GM19395 (cell line): ENCODE results near the gene GPR160.
A peak's percentile ranks its signal among the peaks of the same experiment; 100 is the strongest.

Experiments used
- ATAC-seq: cut with Tn5 transposase; IDR thresholded peaks from one replicate; pipeline ENCODE4 v1.9.1; 2021; ENCODE audit warnings: mild to moderate bottlenecking, moderate library complexity; ENCODE audit not compliant: unreplicated experiment

The GPR160 gene

DNA sequence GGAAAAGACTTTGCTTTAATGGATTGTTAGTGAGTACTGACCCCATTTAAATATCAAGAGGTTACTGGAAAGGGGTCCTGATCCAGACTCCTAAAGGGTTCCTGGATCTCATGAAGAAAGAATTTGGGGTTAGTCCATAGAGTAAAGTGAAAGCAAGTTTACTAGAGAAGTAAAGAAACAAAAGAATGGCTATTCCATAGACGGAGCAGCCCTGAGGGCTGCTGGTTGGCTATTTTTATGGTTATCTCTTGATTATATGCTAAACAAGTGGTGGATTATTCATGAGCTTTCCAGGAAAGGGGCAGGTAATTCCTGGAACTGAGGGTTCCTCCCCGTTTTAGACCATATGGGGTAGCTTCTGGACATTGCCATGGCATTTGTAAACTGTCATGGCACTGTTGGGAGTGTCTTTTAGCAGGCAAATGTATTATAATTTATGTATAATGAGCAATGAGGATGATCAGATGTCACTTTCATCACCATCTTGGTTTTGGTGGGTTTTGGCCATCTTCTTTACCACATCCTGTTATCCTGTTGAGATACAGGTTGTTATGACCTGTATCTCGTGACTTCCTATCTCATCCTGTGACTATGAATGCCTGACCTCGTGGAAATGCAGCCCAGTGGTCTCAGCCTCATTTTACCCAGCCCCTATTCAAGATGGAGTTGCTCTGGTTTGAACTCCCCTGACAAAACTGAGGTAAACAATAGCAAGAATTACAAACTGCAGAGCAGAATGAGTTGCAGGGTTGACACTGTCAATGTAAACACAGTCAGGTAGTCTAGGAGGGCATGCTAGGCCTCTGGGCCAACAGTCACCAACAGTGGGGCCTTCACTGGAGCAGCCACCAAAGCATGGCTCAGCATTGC is 10.3 kb upstream of the GPR160 start:
- ATAC-seq, result no peak

DNA sequence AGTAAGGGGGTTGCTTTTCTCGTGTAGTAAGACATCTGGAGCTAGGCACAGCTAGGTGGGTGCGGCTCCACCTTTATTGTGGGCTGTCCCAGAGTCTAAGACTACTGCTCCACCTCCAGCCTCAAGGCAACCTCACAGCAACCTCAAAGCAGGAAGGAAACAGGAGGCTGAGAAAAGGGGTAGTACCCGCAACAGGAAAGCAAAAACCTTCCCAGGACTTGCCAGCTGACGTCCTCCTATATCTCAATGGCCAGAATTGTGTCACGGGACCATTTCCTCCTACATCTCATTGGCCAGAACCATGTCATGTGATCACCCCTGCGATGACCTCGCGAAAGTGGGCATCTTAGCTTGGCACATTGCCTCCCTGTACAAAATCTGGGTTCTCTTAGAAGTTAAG is 4.3 kb upstream of the GPR160 start:
- no peak for ATAC-seq

GRCh38 chr3:170038434-170039110 is 777 bp downstream of the GPR160 start:
- ATAC-seq, result peak; percentile 18

DNA sequence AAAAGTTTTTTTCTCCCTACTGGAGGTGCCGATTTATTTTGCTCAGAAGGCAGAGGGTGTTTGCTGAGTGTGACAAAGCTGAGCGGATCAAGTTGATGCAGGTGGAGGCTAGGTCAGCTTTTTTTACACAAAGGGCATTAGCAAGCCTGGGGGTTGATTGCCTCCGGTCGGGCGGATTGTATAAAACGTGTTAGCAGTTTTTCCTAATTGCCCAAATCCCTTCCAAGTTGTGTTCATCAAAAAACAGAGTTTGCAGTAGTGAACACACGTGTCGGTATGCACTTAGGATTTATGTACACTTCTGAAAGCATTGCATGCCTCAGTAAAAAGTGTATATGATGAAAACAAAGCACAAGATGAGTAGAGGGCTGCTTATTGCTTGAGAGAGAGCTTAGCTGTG is 2.6 kb downstream of the GPR160 start:
- no peak for ATAC-seq

DNA sequence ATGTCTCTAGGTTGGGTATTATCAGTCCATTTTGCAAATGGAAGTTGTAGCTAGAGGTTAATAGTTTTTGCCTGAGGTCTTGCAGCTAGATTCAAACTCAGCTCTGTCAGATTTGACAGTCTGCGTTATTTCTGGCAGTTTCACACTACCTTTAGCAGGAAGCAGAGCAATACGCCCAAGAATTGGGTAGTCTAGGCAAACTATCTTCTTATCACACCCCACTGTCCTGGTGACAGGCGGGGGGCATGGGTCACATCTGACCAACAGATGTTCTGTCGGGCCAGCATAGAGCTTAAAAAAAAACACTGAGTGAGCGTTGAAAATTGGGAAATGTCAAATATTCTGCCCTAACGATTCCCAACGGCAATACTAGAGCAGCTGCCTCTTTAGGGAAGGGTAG is 5.7 kb downstream of the GPR160 start:
- no peak for ATAC-seq

GRCh38 chr3:170044271-170044670 is 6.5 kb downstream of the GPR160 start:
- ATAC-seq, result no peak

GRCh38 chr3:170044795-170045244 is 7.0 kb downstream of the GPR160 start:
- ATAC-seq, result peak; percentile 78

GRCh38 chr3:170046269-170047132 is 8.7 kb downstream of the GPR160 start:
- ATAC-seq, result no peak

DNA sequence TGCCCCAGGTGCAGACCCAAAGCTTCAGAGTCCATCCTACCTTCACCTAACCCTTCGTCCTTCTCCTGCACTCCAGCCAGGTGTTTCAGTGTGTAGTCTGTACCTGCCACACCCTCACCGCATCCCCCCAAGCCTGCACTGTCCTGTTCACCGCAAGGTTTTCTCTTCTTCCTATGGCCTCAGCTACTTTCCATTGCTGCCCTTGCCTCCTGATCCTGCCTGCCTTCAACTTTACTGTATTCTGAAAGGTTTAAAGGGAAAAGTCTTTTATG is 9.3 kb downstream of the GPR160 start:
- no peak for ATAC-seq

GRCh38 chr3:170049146-170050000 is 11.6 kb downstream of the GPR160 start:
- no peak for ATAC-seq

DNA sequence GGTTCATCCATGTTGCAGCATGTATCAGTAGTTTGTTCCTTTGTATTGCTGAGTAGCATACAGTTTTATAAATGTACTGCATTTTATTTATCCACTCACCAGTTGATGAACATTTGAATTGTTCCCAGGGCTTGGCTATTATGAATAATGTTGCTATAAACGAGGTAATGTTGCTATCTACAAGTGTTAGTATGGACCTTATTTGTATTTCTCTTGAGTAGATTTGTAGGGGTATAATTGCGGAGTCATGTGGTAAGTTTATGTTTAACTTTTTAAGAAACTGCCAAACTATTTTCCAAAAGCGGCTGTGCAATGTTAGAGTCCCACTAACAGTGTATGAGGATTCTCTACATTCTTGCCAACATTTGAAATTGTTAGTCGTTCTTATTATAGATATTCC is 13.0 kb downstream of the GPR160 start:
- ATAC-seq, result no peak

DNA sequence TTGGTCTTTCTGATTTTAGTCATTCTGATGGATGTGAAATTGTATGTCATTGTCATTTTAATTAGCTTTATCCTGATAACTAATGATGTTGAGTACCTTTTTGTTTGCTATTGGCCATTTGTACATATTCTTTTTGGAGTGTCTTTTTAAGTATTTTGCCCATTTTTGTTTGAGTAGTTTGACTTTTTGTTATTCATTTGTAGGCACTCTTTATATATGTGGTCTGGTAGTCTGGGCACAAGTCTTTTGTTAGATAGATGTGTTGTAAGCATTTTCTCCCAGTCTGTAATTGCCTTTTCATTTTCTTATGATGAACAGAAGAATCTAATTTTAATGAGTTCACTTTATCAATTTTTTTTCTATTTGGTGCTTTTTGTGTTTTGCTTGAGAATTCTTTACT is 14.6 kb downstream of the GPR160 start:
- no peak for ATAC-seq

- ATAC-seq, result no peak
These were observed 16.4 kb downstream of the GPR160 start for GRCh38 chr3:170054204-170054603.

DNA sequence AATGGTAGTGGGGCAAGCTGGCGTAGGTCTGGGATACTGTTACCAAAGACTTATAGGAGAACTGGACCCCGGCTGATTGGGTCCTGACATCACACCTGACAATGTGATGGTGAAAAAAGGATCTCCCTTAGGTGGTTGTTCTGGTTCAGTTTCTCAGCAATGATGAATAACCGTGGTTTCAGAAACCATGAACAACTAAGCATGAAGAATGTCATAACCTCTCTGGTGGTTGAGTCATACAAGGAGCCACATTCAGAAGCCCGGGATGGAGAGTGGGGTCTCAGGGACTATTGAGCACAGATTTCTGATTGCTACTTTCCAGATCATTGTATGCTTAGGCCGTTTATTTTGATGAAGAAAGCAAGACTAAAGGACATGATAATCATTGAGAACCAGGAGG is 17.4 kb downstream of the GPR160 start:
- ATAC-seq, result peak; percentile 78

- ATAC-seq, result peak; percentile 90
These were observed 19.1 kb downstream of the GPR160 start for GRCh38 chr3:170056710-170057454.

DNA sequence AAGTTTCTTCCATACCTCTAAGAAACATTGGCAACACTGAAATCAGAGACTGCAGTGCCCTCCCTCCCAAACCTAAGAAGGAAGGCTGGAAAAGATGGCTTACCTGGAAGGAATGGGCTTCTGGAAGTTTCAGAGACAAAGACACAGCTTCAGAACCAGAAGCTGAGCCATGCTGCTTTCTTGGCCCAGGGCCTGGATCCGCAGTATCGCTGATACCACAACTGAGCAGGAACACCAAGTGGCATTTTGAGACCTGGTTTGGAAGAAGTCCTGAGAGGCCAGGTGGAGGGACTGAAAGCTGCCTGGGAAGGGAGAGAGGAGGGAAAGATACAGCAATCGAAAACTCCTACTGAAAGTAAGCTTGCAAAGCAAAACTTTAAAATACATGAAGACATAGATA is 19.8 kb downstream of the GPR160 start:
- ATAC-seq, result no peak

DNA sequence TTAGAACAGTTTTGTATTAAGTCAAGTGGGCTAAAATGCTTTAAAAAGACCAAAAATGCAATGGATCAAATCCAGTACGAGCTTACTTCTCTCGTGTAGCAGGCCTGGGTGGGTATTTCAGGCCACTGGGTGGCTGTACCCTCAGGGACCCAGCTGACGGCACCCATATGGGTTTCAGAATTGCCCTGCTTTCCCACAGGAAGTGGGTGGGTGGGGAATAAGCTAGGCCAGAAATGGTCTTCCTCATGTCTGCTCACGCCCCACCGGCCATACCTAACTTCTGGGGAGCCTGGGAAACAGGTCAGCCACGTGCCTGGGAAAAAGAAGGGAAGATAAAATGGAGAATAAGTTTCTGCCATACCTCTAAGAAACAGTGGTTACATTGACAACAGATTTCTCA is 20.3 kb downstream of the GPR160 start:
- ATAC-seq, result no peak

GRCh38 chr3:170059447-170059846 is 21.7 kb downstream of the GPR160 start:
- ATAC-seq, result no peak

DNA sequence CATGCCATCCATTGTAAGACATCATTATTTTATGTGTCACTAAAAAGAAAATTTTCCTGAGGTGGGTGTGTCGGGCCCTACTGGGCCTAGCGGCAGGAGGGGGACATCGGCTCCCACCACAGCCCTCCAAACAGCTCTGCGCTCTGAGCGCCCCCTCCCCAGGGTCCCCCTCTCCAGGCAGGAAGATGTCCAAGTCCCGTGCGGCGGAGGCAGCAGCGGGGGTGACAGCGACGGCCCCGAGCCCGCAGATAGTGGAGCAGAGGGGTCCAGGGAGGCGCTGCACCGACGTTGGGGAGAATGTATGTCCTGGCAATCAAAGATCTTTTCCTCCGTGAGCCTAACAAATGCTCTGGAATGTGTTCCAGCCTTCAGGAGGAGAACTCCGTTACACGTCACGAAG is 24.3 kb downstream of the GPR160 start:
- no peak for ATAC-seq

DNA sequence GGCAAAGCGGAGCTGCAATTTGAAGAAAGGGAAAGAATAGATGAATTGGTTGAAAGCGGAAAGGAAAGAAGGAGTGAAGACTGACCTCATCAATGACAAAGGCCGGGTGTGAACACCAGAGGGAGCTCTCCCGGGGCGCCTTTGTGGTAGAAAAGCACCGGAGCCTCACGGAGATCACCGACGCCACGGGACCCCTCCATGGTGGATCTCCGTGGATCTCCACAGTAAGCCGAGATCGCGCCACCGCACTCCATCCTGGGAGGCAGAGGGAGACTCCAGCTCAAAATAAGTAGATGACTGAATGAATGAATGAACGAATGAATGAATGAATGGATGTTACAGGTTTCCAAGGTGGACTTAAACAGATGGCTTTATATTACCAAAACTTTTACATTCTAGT is 25.0 kb downstream of the GPR160 start:
- no peak for ATAC-seq
